ENCODE results near the gene ROBO3.

The ROBO3 gene

DNA sequence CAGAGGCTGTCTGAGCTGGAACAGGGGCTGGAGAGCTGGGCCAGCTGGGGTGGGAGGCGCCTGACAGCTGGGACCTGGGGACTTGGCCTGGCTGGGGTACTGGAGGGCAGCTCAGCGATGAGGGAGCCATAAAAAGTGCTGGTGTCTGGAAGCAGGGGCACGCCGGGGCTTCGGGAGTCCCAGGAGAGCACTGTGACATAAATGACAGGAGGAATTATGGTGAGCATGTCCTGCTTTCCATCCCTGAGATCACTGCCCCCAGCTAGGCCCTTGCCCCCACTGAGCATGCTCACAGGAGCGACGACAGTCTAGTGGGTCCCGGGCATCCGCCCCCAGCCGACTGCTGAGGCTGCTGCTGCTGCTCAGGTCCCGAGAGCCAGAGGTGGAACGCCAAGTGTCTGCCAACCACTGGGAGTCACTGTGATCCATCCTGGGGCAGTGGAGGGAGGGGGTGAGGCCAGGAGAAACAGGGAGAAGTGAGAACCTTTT lies 26.2 kb downstream of the ROBO3 start:
- no peak for DNase-seq

DNA sequence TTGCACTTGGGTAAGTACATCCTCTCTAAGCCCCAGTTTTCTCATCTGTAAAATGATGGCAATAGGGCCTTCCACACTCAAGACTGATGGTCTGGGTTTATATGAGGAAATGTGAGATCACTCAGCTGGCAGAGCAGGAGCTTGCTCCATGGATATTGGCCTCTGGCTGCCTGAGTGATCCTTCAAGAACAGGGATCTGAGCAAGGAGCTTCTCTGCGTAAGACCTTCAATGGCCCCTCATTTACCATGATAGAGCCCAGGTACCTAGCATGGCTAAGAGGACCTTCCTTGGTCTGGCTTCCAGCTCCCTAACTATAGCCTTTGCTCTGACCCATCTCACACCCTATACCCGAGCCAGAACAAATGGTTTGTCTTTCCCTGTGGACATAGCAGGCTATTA lies 26.9 kb downstream of the ROBO3 start:
- no peak for DNase-seq

DNA sequence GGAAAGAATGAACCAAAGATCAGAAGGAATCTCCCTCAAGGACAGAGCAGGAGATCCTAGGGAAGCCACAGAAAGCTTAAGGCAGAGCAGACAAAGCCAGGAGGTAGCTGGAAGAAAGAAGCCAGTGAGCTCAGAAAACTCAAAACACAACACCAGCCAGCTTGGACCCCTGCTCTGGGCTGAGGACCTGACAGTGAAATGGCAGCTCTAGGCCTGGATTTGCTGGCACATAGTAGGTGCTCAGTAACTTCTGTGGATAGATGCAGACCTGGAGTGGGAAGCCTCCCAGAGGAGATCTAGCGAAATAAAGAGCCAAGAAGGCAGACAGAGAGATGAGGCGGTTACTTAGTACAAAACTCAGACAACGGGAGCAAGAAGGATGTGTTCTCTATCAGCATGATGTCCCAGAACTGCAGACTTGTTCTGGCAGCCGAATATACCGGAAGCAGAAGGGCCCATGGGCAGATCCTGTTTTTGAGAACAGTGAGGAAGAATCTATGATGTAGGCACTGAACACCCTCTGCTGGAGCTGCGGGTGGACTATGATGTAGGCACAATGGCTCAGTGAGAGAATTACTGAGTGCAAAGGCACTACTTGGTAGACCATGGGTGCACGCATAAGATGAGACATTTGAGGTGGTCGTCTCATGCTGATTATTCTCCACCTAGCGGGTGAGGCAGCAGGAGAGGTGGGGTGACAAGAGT lies 27.7 kb downstream of the ROBO3 start:
- no peak for DNase-seq

DNA sequence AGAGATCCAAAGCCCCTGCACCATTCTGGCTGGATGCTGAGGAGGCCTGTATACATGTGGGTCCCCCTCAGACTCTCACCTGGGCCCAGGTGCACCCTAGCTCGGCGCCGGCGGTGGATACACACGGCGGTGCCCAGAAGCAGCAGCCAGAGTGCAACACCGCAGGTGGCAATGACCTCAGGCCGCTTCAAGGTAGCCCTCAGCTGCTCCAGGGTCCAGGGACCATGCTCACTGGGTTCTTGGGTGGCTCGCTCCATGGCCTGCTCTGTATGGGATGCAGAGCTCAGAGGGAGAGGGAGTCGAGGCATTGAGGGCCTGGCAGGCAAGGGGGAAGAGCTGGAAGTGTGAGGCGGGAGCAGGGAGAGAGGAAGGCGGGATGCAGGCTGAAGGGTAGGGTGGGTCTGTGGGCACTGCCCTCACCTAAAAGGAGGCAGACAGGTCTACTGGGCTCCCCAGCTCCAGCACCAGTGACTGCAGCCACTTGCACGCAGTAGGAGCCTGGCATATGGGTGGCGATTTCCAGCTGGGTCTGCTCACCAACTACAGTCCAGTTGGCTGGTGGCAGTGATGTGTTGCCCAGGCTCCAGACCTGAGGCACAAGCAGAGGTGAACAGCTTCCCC lies 28.7 kb downstream of the ROBO3 start:
- DNase-seq, result no peak

DNA sequence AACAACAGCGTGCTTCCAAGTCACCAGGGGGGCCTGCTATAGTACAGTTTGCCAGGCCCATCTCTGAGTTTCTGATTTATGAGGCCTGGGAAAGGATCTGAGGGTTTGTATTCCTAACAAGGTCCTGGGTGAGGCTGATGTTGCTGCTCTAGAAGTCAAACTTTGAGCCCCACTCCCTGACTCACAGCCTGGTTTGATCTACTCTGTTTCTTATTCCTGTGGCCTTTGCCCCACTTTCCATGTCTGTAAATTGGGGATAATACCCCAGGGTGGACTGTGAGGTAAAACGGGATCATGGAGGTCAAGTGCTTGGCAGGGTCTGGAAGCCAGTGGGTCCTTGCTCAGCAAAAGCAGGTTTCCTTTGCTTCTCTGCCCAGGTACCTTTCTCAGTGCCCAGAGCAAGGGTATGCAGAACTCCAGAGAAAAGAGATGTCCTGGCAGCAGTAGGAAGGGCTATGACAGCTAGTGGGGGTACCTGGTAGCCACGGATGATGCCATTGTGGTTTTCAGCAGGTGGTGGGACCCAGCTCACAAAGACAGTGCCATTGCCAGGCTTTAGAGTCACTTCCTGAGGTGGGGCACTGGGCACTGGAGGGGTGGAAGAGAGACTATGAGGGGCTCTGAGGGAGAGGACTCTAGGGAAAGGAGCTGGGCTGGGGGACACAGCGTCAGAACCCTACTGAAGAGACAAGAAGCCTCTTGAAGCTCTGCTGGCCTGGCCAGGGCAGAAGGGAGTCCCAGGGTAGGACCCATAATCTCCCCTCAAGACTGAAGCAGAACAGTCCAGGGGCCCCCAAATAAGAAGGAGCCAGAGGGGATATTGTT lies 29.6 kb downstream of the ROBO3 start:
- DNase-seq, result no peak

DNA sequence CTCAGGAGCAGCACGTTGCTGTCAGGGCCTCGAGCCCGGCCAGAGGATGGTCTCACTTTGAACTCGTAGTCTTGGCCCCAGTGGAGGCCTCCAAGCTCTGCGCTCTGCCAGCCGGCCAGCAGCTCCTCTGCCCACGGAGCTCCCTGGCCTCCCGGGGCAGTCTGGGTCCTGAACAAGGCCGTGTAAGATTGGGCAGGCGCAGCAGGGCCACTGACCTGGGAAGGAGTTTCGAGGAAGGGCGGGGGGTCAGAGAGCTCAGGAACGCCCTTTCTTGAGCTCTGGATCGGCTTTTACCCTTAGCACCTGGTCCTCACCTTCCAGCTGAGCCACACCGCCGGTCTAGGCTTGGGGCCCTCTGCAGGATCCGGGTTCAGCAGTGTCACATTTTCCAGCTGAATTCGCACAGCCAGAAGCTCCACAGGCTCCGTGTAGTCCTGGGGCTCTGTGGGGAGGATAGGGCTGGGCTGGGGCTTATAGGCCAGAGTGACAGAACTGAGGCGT lies 30.3 kb downstream of the ROBO3 start:
- no peak for DNase-seq

DNA sequence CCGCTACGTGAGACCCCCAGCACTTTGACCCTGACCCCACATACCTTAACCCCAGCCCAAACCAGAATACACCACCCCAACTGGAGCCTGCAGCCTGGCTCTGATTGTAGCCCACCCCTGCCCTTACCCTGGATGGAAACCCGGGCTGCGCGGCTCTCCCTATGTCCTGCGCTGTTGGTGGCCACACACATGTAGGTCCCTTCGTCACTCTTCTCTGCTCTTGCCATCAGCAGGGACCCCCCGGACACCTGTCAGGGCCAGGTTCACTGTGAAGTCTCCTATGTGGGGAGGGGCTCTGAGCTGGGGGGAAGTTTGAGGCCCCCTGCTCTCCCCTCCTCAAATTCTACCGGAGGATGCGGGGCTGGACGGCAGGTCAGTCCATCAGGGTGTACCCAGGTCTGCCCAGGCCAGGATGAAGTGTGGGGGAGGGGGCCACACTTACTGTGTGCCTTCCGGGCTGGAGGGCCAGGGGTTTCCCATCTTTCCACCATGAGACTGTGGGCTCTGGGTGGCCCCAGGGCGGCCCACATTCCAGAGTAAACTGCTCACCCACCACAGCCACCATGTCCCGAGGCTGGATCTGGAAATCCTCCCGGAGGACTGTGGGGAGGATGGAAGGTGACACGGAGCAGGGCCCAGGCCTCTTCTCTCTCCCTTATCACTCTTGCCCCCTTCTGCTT lies 31.0 kb downstream of the ROBO3 start:
- no peak for DNase-seq

DNA sequence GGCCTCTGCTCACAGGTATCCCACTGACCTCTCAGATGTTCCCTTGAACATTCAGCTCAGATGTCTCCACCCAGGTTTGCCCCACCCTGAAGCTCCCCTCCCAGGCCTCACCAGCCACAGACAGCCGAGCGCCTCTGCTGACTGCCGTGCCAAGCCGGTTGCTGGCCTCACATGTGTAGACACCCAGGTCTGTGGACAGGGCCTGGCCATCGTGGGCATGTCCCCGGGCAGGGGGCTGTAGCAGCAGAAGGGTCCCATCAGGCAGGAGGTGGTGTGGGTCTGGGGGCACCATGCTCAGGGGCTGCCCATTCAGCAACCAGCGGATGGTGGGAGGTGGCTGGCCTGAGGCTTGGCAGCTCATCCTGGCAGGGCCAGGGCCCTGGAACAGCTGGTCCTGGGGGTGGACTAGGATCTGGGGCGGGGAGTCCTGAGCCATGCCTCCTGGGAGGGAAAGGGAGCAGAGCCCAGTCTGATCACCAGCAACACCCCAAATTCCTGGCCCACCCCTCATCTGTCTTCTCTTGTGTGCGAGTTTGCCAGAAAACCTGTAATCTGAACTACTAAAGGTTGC lies 31.7 kb downstream of the ROBO3 start:
- no peak for DNase-seq

DNA sequence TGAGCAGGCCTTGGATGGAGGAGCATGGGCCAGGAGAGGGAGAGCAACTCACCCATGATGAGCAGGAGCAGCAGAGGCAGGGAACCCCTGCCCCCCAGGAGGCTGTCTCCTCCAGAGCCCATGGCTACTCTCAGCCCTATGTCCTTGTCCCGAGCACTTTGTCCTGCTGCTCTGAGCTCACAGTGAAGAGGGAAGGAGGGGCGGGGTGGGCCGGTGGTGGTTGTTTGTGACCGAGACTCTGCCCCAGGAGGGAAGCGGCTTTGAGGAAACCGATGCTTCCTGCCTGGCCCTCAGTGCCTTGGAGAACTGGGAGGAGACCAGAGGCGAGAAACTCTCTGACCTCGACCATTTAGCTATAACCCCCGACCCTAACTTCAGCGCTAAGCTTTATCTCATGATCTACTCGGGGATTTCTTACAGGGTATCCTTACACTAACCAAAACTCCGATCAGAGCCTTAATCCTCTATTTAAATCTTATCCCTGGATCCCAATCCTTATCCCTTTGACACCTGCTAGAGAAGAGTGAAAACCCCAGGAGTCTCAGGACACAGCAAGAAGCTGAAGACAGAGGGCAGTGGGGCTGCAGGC lies 32.5 kb downstream of the ROBO3 start, which contains the start of gene ROBO4:
Gene ROBO4, minus strand, starts transcription at position 192 of the 589 bp plus-strand sequence. Its CDS starts 70 bp downstream, at position 122.
- no peak for DNase-seq

DNA sequence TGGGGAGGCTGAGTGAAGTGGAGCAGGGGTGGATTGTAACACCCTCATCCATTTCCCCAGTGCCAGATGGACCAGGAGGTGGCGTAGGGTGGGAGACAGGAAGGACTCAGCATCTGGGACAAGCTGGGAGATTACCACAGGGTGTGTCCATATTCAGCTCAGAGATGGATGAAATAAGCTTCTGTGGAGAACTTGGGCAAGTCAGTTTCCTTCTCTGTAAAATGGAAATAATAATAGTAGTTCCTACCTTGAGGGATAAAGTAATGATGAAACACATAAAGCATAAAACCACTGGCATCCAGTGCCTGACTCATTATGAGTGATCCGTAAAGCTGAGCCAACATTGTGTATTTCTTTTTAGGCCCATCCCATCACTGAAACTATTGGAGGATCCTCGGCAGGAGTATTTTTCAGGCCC lies 33.0 kb downstream of the ROBO3 start:
- DNase-seq, result no peak

DNA sequence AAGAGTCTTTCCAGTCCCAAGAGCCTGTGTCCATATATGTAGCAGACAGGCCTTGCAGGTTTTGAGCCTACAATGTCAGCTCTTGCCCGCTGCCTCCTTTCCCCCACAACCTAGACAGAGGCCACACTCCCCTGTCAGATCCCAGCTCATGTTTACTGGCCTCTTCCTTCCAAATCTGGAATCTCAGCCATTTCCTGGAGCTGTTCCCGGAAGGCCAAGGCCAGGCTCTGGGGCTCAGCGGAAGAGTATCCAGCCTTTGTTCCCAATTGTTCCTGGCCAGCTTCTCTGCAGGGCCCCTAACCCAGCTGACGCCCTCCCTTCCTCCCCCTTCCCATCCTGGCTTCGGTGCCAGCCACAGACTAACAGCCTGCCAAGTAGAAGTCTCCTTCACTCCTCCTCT lies 33.5 kb downstream of the ROBO3 start:
- no peak for DNase-seq

DNA sequence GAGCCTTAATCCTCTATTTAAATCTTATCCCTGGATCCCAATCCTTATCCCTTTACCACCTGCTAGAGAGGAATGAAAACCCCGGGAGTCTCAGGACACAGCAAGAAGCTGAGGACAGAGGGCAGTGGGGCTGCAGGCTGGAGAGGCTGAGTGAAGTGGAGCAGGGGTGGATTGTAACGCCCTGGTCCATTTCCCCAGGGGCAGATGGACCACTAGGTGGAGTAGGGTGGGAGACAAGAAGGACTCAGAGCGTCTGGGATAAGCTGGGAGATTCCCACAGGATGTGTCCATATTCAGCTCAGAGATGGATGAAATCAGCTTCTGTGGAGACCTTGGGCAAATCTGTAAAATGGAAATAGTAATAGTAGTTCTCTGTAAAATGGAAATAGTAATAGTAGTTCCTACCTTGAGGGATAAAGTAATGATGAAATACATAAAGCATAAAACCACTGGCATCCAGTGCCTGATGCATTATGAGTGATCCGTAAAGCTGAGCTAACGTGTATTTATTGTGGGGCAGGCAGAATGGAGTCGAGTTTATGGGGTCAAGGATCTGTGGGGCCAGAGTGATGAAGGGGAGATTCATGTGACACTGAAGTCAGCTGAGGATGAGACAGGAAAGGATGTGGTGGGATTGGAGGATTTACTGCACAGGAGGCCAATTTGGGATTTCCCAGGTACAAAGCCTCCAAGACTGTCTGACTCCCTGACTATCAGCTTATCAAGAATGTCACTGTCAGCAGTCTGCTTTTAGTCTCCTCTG lies 34.3 kb downstream of the ROBO3 start:
- no peak for DNase-seq

DNA sequence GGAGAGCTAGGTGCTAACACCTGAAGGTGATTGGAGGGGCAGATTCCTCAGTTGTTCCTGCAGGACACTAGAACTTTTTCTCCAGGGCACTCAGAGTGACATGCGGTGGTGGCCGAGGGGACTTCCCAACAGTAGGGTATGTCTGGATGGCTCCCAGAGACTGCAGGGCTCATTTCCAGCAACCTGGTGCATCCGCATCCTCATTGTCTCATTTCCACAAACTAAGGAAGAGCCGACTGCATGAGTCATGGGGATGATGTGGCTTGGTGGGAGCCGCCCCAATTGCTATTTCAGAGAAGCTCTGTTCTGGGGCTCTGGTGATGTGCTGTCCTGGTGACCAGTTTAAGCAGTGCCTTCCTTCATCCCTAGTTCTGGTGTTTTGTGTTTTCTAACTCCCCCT lies 35.2 kb downstream of the ROBO3 start:
- DNase-seq, result no peak

DNA sequence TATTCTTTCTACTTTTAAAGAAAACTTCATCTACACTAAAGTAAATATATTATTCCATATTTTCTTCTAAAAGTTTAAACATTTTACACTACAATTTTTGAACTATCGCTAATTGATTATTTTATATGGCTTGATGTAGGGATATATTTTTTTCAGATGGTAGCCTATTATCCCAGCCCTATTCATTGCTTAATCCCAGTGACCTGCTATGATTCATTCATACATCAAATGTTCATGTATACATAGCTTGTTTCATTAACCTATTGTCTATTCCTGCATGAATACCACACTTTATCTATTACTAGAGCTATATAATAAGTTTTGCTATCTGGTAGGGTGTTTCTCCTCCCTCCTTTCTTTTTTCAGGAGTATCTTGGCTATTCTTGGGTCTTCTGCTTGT lies 37.4 kb downstream of the ROBO3 start:
- DNase-seq, result no peak

DNA sequence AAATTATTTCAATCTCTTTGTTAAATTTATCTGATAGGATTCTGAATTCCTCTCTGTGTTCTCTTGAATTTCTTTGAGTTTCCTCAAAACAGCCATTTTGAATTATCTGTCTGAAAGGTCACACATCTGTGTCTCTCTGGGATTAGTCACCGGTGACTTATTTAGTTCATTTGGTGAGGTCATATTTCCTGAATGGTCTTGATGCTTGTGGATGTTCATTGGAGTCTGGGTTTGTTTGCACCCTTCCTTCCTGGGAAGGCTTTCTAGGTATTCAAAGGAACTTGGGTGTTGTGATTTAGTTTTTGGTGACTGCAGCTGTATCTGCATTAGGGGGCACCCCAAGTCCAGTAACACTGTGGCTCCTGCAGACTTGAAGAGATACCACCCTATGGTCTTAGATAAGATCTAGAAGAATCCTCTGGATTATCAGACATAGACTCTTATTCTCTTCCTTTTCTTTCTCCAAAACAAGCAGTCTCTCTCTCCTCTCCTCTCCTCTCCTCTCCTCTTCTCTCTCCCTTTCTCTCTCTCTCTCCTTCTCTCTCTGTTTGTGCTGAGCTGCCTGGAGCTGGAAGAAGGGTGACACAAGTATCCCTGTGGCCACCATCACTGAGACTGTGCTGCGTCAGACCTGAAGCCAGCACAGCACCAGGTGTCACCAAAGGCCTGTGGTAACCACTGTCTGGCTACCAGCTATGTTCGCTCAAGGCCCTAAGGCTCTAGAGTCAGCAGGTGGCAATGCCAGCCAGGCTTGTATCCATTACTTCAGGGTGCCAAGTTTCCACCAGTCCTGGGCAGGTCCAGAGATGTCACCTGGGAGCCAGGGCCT lies 50.5 kb downstream of the ROBO3 start:
- DNase-seq, result no peak

DNA sequence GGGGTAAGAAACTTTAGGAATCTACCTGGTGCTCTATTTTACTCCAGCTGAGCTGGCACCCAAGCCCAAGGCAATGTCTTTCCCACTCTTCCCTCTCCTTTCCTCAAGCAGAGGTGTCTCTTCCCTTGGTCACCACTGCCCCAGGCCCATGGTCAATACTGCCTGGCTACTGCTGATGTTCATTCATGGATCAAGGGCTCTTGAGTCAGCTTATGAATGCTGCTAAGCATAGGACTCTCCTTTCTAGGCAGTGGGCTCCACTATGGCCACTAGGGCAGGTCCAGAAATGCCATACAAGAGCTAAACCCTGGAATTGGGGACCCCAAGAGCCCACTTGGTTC lies 51.1 kb downstream of the ROBO3 start:
- no peak for DNase-seq

DNA sequence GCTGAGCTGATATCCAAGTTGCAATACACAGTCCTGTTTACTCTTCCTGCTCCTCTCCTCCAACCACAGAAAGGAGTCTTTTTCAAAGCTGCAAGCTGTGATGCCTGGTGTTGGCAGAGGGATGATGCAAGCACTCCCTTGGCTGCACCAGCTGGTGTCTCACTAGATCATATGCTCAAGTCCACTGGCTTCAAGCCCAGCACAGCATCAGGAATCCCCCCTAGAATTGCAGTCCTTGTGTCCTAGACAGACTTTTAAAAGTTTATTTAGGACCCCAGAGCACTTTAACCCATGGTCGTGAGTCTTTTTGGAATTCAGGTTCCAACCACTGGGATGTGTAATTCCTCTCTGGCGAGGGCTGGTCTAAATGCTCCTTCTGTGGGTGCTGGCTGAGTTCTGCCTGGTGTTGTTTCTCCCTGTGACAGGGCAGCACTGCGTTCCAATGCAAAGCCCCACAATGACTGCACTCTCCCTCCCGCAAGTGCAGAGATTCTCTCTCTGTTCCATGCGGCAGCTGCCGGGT lies 51.9 kb downstream of the ROBO3 start:
- no peak for DNase-seq

DNA sequence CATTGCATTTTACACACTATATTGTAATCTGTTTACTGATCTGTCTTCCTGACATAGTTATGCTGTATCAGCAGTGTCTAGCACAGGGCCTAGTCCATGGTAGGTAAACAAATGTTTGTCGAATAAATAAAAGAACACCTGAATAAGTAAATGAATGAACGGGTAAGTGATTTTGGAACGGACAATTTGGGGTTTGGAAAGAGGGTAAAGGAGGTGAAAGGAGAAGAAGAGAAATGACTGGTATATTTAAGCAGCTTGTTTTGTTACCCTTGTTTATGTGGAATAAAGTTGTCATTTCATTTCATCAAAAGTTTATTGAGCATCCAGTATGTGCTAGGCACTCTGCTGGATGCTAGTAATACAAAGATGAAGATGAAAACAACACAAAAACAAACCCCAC lies 53.7 kb downstream of the ROBO3 start, which contains the start of gene HEPN1:
Gene HEPN1, plus strand, starts transcription at position 301 of the 400 bp plus-strand sequence.
- no peak for DNase-seq

DNA sequence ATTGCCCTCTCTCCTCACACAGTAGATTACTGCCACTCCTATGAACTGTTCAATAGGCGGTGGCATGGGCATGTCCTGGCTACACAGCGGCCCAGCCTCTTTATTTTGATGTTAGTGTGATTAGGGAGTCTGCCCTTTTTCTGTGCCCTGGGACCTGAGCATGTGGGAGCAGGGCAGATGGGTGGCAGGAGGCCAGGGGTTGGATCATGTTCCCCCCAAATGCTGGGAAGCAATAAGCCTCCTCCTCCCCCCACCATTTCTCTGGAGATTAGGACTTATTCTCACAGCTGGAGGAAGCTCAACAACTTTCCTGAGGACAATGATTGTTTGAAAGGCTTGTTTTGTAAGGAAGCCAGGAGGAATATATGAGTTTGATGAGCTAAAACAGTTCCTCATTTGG lies 54.7 kb downstream of the ROBO3 start:
- DNase-seq, result no peak

DNA sequence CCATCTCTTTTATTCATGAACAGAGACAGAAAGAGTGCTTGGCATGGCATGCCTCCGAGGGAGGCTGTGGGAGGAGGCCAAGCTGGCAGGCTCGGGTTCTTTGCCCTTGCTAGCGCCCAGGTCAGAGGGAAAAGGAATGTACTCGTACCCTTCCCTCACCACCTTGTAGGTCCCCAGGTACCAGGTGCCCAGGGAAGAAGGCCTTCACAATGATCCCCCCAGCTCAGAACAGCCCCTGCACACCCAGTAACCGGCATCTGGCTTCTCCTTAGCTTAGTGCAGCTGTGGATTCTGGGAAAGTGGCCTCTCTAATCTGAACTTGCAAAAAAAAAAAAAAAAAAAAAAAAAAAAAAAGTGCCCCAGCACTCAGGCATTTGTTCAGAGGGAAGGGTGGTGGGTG lies 55.1 kb downstream of the ROBO3 start:
- no peak for DNase-seq
